Measurements from ENCODE around the gene SLC17A7. TPM values are rescaled to one million over a fixed set of nuclear protein-coding genes. Genes with fewer than 3 reads are reported as not detected.
"Not testable (repeated sequence)": the region's sequence is repeated elsewhere in the genome, so short reads cannot be mapped to it uniquely, and the experiment has no call there.

Gene SLC17A7
- total RNA-seq, 2 donors from 2014 or later = 0.22 to 0.33 TPM

DNA sequence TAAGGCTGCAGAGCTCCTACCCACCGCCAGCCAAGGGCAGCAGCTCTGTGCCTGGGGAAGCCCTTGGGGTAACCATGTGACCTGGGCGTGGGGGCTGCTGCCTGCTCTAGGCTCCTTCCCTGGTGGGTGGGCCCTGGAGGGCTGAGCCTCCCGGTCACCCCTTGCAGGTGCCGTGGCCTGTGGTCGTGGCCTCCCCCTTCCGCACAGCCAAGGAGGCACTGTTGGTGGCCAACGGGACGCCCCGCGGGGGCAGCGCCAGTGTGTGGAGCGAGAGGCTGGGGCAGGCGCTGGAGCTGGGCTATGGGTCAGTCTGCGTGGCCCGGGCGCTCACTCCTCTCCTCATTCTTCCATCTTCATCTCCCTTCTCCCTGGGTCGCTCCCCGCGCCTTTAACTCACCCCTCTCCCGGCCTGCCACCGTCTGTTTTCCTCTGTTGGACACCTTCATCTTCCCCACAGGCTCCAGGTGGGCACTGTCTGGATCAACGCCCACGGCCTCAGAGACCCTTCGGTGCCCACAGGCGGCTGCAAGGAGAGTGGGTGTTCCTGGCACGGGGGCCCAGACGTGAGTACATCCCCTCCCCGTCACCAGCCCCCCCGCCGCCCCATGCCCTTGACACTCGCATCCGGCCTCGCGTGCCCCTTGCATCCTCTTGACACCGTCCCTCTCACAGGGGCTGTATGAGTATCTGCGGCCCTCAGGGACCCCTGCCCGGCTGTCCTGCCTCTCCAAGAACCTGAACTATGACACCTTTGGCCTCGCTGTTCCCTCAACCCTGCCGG is 22.8 kb upstream of the SLC17A7 start:
- Histone ChIP-seq H3K4me3 (ENCODE audit: low read length) (no peak overlapping the region), H3K36me3 (ENCODE audit: control insufficient read depth, insufficient read depth, low read length) (peaks cover 38% of the 10 kb centered on the region), H3K9me3 (ENCODE audit: control insufficient read depth, low read length) (no peaks in the 10 kb centered on the region), H3K4me1 (ENCODE audit: control insufficient read depth, insufficient read depth, low read length) (no peaks in the 10 kb centered on the region), H3K27me3 (ENCODE audit: control insufficient read depth, insufficient read depth, low read length, poor library complexity, severe bottlenecking) (no peaks in the 10 kb centered on the region), H3K27ac (ENCODE audit: low read depth, low read length) (no peak overlapping the region), H3K9ac (ENCODE audit: extremely low read depth, low read length, poor library complexity, severe bottlenecking) (no peak overlapping the region)
- TF ChIP-seq, protein P1, sequence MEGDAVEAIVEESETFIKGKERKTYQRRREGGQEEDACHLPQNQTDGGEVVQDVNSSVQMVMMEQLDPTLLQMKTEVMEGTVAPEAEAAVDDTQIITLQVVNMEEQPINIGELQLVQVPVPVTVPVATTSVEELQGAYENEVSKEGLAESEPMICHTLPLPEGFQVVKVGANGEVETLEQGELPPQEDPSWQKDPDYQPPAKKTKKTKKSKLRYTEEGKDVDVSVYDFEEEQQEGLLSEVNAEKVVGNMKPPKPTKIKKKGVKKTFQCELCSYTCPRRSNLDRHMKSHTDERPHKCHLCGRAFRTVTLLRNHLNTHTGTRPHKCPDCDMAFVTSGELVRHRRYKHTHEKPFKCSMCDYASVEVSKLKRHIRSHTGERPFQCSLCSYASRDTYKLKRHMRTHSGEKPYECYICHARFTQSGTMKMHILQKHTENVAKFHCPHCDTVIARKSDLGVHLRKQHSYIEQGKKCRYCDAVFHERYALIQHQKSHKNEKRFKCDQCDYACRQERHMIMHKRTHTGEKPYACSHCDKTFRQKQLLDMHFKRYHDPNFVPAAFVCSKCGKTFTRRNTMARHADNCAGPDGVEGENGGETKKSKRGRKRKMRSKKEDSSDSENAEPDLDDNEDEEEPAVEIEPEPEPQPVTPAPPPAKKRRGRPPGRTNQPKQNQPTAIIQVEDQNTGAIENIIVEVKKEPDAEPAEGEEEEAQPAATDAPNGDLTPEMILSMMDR (conservative IDR thresholded peaks at IDR 0.05) = no peak
- Mint-ChIP-seq H3K27ac (no peak overlapping the region), H3K9me3 (no peaks in the 10 kb centered on the region), H3K36me3 (ENCODE audit: low read depth) (peaks cover 35% of the 10 kb centered on the region), H3K27me3 (ENCODE audit: insufficient read depth) (no peaks in the 10 kb centered on the region), H3K4me1 (no peaks in the 10 kb centered on the region), H3K4me3 (no peak overlapping the region)
- no peak for DNase-seq
- WGBS, 2 experiments (ENCODE audit: insufficient coverage in 1 of 2, insufficient read length in 1 of 2) = 96 to 97% methylated on average over 19 to 39 of the region's 39 CpGs

DNA sequence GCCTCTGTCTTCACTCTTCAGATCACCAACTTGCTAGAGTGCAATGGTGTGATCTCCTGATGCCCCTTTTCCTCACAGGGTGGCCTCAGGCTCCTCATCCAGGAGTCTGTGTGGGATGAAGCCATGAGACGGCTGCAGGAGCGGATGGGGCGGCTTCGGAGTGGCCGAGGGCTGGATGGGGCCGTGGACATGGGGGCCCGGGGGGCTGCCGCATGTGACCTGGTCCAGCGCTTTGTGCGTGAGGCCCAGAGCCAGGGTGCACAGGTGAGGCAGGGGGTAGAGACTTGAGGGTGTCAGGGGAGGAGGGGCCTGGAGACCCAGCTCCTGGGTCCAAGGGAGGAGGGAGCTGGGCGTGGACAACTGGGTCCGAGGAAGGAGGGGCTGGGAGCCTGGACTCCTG is 21.2 kb upstream of the SLC17A7 start:
- Histone ChIP-seq H3K36me3 (ENCODE audit: control insufficient read depth, insufficient read depth, low read length) (peaks cover 48% of the 10 kb centered on the region), H3K4me1 (ENCODE audit: control insufficient read depth, insufficient read depth, low read length) (no peaks in the 10 kb centered on the region), H3K9ac (ENCODE audit: extremely low read depth, low read length, poor library complexity, severe bottlenecking) (no peak overlapping the region), H3K27ac (ENCODE audit: low read depth, low read length) (no peak overlapping the region), H3K4me3 (ENCODE audit: low read length) (no peak overlapping the region), H3K9me3 (ENCODE audit: control insufficient read depth, low read length) (no peaks in the 10 kb centered on the region), H3K27me3 (ENCODE audit: control insufficient read depth, insufficient read depth, low read length, poor library complexity, severe bottlenecking) (no peaks in the 10 kb centered on the region)
- H3K27ac Mint-ChIP-seq = no peak overlapping the region
- no peaks in the 10 kb centered on the region for H3K27me3 Mint-ChIP-seq (ENCODE audit: insufficient read depth)
- WGBS, 2 experiments (ENCODE audit: insufficient coverage in 1 of 2, insufficient read length in 1 of 2) = 87% methylated on average over 12 of the region's 12 CpGs; no CpG with 5 or more reads in 1 of the 2 experiments
- H3K4me3 Mint-ChIP-seq = no peak overlapping the region
- TF ChIP-seq, protein P1 (conservative IDR thresholded peaks at IDR 0.05) = no peak
- no peaks in the 10 kb centered on the region for H3K9me3 Mint-ChIP-seq
- H3K36me3 Mint-ChIP-seq (ENCODE audit: low read depth) = peaks cover 33% of the 10 kb centered on the region
- no peaks in the 10 kb centered on the region for H3K4me1 Mint-ChIP-seq
- no peak for DNase-seq

DNA sequence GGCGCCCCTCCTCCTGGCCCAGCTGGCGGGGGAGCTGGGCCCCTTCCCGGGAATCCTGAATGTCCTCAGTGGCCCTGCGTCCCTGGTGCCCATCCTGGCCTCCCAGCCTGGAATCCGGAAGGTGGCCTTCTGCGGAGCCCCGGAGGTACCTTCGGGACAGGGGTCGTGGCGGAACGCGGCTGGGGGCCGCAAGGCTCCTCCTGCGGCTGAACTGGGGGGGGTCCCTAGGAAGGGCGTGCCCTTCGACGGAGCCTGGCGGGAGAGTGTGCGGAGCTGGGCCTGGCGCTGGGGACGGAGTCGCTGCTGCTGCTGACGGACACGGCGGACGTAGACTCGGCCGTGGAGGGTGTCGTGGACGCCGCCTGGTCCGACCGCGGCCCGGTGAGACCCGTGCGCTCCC is 20.3 kb upstream of the SLC17A7 start:
- TF ChIP-seq, protein P1 (conservative IDR thresholded peaks at IDR 0.05) = no peak
- Mint-ChIP-seq H3K4me1 (no peaks in the 10 kb centered on the region), H3K36me3 (ENCODE audit: low read depth) (peaks cover 33% of the 10 kb centered on the region), H3K9me3 (no peaks in the 10 kb centered on the region), H3K4me3 (no peak overlapping the region), H3K27me3 (ENCODE audit: insufficient read depth) (no peaks in the 10 kb centered on the region), H3K27ac (no peak overlapping the region)
- Histone ChIP-seq H3K36me3 (ENCODE audit: control insufficient read depth, insufficient read depth, low read length) (peaks cover 43% of the 10 kb centered on the region), H3K9me3 (ENCODE audit: control insufficient read depth, low read length) (no peaks in the 10 kb centered on the region), H3K27ac (ENCODE audit: low read depth, low read length) (no peak overlapping the region), H3K27me3 (ENCODE audit: control insufficient read depth, insufficient read depth, low read length, poor library complexity, severe bottlenecking) (no peaks in the 10 kb centered on the region), H3K4me3 (ENCODE audit: low read length) (no peak overlapping the region), H3K4me1 (ENCODE audit: control insufficient read depth, insufficient read depth, low read length) (no peaks in the 10 kb centered on the region), H3K9ac (ENCODE audit: extremely low read depth, low read length, poor library complexity, severe bottlenecking) (no peak overlapping the region)
- 96 to 97% methylated on average over 31 to 37 of the region's 37 CpGs for WGBS, 2 experiments (ENCODE audit: insufficient coverage in 1 of 2, insufficient read length in 1 of 2)
- DNase-seq = no peak

DNA sequence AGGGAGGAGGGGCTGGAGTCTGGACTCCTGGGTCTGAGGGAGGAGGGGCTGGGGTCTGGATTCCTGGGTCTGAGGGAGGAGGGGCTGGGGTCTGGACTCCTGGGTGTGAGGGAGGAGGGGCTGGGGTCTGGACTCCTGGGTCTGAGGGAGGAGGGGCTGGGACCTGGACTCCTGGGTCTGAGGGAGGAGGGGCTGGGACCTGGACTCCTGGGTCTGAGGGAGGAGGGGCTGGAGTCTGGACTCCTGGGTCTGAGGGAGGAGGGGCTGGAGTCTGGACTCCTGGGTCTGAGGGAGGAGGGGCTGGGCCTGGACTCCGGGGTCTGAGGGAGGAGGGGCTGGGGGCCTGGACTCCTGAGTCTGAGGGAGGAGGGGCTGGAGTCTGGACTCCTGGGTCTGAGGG is 19.8 kb upstream of the SLC17A7 start:
- H3K27me3 Mint-ChIP-seq (ENCODE audit: insufficient read depth); H3K27ac ChIP-seq (ENCODE audit: low read depth, low read length); H3K4me3 Mint-ChIP-seq; H3K9me3 ChIP-seq (ENCODE audit: control insufficient read depth, low read length); DNase-seq; H3K27me3 ChIP-seq (ENCODE audit: control insufficient read depth, insufficient read depth, low read length, poor library complexity, severe bottlenecking); H3K9ac ChIP-seq (ENCODE audit: extremely low read depth, low read length, poor library complexity, severe bottlenecking); H3K9me3 Mint-ChIP-seq; H3K4me3 ChIP-seq (ENCODE audit: low read length); H3K4me1 Mint-ChIP-seq; H3K4me1 ChIP-seq (ENCODE audit: control insufficient read depth, insufficient read depth, low read length); H3K27ac Mint-ChIP-seq: not testable (repeated sequence)
- peaks cover 41% of the 10 kb centered on the region for H3K36me3 ChIP-seq (ENCODE audit: control insufficient read depth, insufficient read depth, low read length)
- peaks cover 38% of the 10 kb centered on the region for H3K36me3 Mint-ChIP-seq (ENCODE audit: low read depth)
- no CpG with 5 or more reads among the region's 1 CpG for WGBS, 2 experiments (ENCODE audit: insufficient coverage in 1 of 2, insufficient read length in 1 of 2)
